ENCODE results near the gene ETV2.
A peak's percentile ranks its signal among the peaks of the same experiment; 100 is the strongest.

ETV2 gene

GRCh38 chr19:35612559-35613321, 28.8 kb upstream of the ETV2 start, which contains the start of gene HAUS5:
HAUS5 (plus strand) TSS chr19:35612735; CDS start chr19:35612795, 60 bp downstream.
- peaks cover 22% of the 10 kb centered on the region for H3K4me1 ChIP-seq (ENCODE audit: insufficient read depth, low read length)
- peaks cover 15% of the 10 kb centered on the region for H3K79me2 ChIP-seq (ENCODE audit: insufficient read depth, low read length)
- peak within 1 kb of the TSS; percentile 99 for H2AFZ ChIP-seq (ENCODE audit: low read depth, low read length)
- peak within 1 kb of the TSS; percentile 81 to 93; a peak in 3 of 4 replicates for H3K4me3 ChIP-seq (ENCODE audit: low read depth in 1 of 2, low read length in 2 of 2)
- DNase-seq (peak; percentile 95), ATAC-seq (ENCODE audit: insufficient read depth, low read depth) (peak; percentile 95)
- H3K4me2 ChIP-seq (ENCODE audit: insufficient read depth, low read length) = peak within 1 kb of the TSS; percentile 83
- peaks cover 3% of the 10 kb centered on the region for H3K9me3 ChIP-seq (ENCODE audit: insufficient read depth, low read length, severe bottlenecking)
- peaks cover 30% of the 10 kb centered on the region for H3K36me3 ChIP-seq (ENCODE audit: insufficient read depth, low read length)
- TF ChIP-seq, protein P1, sequence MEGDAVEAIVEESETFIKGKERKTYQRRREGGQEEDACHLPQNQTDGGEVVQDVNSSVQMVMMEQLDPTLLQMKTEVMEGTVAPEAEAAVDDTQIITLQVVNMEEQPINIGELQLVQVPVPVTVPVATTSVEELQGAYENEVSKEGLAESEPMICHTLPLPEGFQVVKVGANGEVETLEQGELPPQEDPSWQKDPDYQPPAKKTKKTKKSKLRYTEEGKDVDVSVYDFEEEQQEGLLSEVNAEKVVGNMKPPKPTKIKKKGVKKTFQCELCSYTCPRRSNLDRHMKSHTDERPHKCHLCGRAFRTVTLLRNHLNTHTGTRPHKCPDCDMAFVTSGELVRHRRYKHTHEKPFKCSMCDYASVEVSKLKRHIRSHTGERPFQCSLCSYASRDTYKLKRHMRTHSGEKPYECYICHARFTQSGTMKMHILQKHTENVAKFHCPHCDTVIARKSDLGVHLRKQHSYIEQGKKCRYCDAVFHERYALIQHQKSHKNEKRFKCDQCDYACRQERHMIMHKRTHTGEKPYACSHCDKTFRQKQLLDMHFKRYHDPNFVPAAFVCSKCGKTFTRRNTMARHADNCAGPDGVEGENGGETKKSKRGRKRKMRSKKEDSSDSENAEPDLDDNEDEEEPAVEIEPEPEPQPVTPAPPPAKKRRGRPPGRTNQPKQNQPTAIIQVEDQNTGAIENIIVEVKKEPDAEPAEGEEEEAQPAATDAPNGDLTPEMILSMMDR (IDR thresholded peaks at IDR 0.05; ENCODE audit: borderline replicate concordance, extremely low read depth, low read length, poor library complexity, severe bottlenecking) = peak; percentile 14
- TF ChIP-seq EZH2 (IDR thresholded peaks at IDR 0.05; ENCODE audit: borderline replicate concordance, low read depth, low read length, severe bottlenecking) = no peak
- H4K20me1 ChIP-seq (ENCODE audit: insufficient read depth, low read length) = no peaks in the 10 kb centered on the region
- no peaks in the 10 kb centered on the region for H3K27me3 ChIP-seq (ENCODE audit: insufficient read depth, low read length, poor library complexity)
- H3K9ac ChIP-seq (ENCODE audit: low read depth, low read length) = peak within 1 kb of the TSS; percentile 97
- H3K27ac ChIP-seq (ENCODE audit: low read length) = peak within 1 kb of the TSS; percentile 96

GRCh38 chr19:35613574-35613973, 28.0 kb upstream of the ETV2 start:
- H3K27ac ChIP-seq (ENCODE audit: low read length) = peak overlapping the region; percentile 96
- H3K4me3 ChIP-seq (ENCODE audit: low read depth in 1 of 2, low read length in 2 of 2) = peak overlapping the region in 1 of 2 experiments; percentile 93; a peak in 2 of 4 replicates
- no peaks in the 10 kb centered on the region for H3K9me3 ChIP-seq (ENCODE audit: insufficient read depth, low read length, severe bottlenecking)

GRCh38 chr19:35615036-35615435, 26.5 kb upstream of the ETV2 start:
- Histone ChIP-seq H3K36me3 (ENCODE audit: insufficient read depth, low read length) (peaks cover 45% of the 10 kb centered on the region), H3K9ac (ENCODE audit: low read depth, low read length) (no peak overlapping the region)

More at GRCh38 chr19:35613574-35613973, 28.0 kb upstream of the ETV2 start:
- Histone ChIP-seq H2AFZ (ENCODE audit: low read depth, low read length) (no peak overlapping the region), H3K36me3 (ENCODE audit: insufficient read depth, low read length) (peaks cover 38% of the 10 kb centered on the region), H3K4me1 (ENCODE audit: insufficient read depth, low read length) (peaks cover 22% of the 10 kb centered on the region), H3K79me2 (ENCODE audit: insufficient read depth, low read length) (peaks cover 15% of the 10 kb centered on the region), H4K20me1 (ENCODE audit: insufficient read depth, low read length) (no peaks in the 10 kb centered on the region), H3K9ac (ENCODE audit: low read depth, low read length) (peak overlapping the region; percentile 97), H3K27me3 (ENCODE audit: insufficient read depth, low read length, poor library complexity) (no peaks in the 10 kb centered on the region), H3K4me2 (ENCODE audit: insufficient read depth, low read length) (peak overlapping the region; percentile 83)
- ATAC-seq (ENCODE audit: insufficient read depth, low read depth) (no peak), DNase-seq (no peak)
- TF ChIP-seq, protein P1 (IDR thresholded peaks at IDR 0.05; ENCODE audit: borderline replicate concordance, extremely low read depth, low read length, poor library complexity, severe bottlenecking) = no peak

More at GRCh38 chr19:35615036-35615435, 26.5 kb upstream of the ETV2 start:
- Histone ChIP-seq H4K20me1 (ENCODE audit: insufficient read depth, low read length) (no peaks in the 10 kb centered on the region), H3K9me3 (ENCODE audit: insufficient read depth, low read length, severe bottlenecking) (no peaks in the 10 kb centered on the region), H3K27ac (ENCODE audit: low read length) (no peak overlapping the region), H3K79me2 (ENCODE audit: insufficient read depth, low read length) (peaks cover 15% of the 10 kb centered on the region), H3K4me2 (ENCODE audit: insufficient read depth, low read length) (no peak overlapping the region), H3K4me3 (ENCODE audit: low read depth in 1 of 2, low read length in 2 of 2) (no peak overlapping the region), H3K27me3 (ENCODE audit: insufficient read depth, low read length, poor library complexity) (no peaks in the 10 kb centered on the region), H3K4me1 (ENCODE audit: insufficient read depth, low read length) (peaks cover 22% of the 10 kb centered on the region), H2AFZ (ENCODE audit: low read depth, low read length) (no peak overlapping the region)
- ATAC-seq (ENCODE audit: insufficient read depth, low read depth) (no peak), DNase-seq (no peak)
- TF ChIP-seq, protein P1 (IDR thresholded peaks at IDR 0.05; ENCODE audit: borderline replicate concordance, extremely low read depth, low read length, poor library complexity, severe bottlenecking) = no peak
- no peak for TF ChIP-seq EZH2 (IDR thresholded peaks at IDR 0.05; ENCODE audit: borderline replicate concordance, low read depth, low read length, severe bottlenecking)
